Stimulated activated effector memory CD8-positive, alpha-beta T cell treated with anti-CD3 and anti-CD28 coated beads, Interleukin-12 subunit alpha, Interleukin-12 subunit beta, amount 100 ng/mL, for 72 hours (primary cell): ENCODE measurements around the gene DNAAF1.
"Not testable (repeated sequence)": the region's sequence is repeated elsewhere in the genome, so short reads cannot be mapped to it uniquely, and the experiment has no call there.

Source experiments
- ATAC-seq: fragments of 150-1000 bp; cut with Tn5 transposase; 2 replicates; pipeline ENCODE4 v1.10.0; 2021
- DNase-seq, 2 donors: peaks; one replicate each; pipeline ENCODE4 v3.0.0; 2021 to 2022; ENCODE audit warnings: low spot score in 2 of 2
- H3K27ac Mint-ChIP-seq: one replicate; pipeline ENCODE4 v1.8.0; 2022; ENCODE audit warnings: mild to moderate bottlenecking, mixed read lengths
- H3K36me3 Mint-ChIP-seq: one replicate; pipeline ENCODE4 v1.8.0; 2022; ENCODE audit warnings: mild to moderate bottlenecking, mixed read lengths
- H3K4me1 Mint-ChIP-seq: one replicate; pipeline ENCODE4 v1.8.0; 2022; ENCODE audit warnings: mixed read lengths
- H3K4me3 Mint-ChIP-seq: one replicate; pipeline ENCODE4 v1.8.0; 2022; ENCODE audit warnings: mild to moderate bottlenecking, mixed read lengths
- H3K9me3 Mint-ChIP-seq: one replicate; pipeline ENCODE4 v1.8.0; 2022; ENCODE audit warnings: mixed read lengths

DNAAF1 gene

DNA sequence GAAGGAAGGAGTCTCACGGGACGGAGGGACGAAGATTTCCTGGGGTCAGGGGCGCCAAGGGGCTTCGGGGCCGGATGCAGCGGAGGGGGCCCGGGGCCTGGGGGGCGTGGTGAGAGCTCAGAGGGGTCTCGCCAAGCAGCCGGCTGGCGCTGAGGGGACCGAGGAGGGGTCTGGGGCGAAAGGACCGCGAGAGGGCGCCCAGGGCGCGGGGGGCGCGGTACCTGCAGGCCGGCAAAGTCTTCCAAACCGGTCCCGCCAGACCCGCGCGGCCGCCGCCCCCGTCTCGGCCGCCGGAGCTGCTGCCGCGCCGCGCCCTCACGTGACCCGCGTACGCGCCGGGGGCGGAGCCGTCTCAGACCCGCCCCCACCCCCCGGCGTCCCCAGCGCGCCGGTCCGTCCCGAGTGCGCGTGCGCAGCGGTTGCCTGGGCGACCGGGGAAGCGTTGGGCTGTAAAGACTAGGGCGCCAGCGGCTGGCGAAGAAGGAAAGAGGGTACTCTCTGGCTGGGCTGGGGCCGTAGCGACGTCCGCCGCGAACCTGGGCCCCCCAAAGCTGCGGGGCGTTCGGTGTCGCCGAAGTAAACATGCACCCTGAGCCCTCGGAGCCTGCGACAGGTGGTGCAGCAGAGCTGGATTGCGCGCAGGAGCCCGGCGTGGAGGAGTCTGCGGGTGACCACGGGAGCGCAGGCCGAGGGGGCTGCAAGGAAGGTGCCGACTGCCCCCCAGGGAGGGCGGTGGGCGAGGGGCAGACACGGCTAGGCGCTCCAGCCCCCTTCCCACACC lies at the start of gene DNAAF1, which contains the start of gene HSDL1:
Gene DNAAF1, plus strand, starts transcription at position 450 of the 781 bp plus-strand sequence. Its CDS starts 133 bp downstream, at position 583.
Gene HSDL1, minus strand, starts transcription at position 319 of the 781 bp plus-strand sequence. CDS start 13,856 bp downstream, outside the sequence.
- Mint-ChIP-seq H3K36me3 (peaks cover 7% of the 10 kb centered on the region), H3K4me1 (peaks cover 21% of the 10 kb centered on the region), H3K27ac (peak within 1 kb of the TSS; percentile 88), H3K4me3 (peak within 1 kb of the TSS; percentile 94), H3K9me3 (no peaks in the 10 kb centered on the region)
- DNase-seq = peak; percentile 97 to 98
- peak; percentile 90 for ATAC-seq

- ATAC-seq = no peak
- Mint-ChIP-seq H3K36me3 (peaks cover 98% of the 10 kb centered on the region), H3K4me1 (peaks cover 7% of the 10 kb centered on the region), H3K4me3 (no peak overlapping the region), H3K27ac (no peak overlapping the region), H3K9me3 (no peaks in the 10 kb centered on the region)
- no peak for DNase-seq
Measured at GRCh38 chr16:84095466-84095865, 49.6 kb upstream of the DNAAF1 start.

DNA sequence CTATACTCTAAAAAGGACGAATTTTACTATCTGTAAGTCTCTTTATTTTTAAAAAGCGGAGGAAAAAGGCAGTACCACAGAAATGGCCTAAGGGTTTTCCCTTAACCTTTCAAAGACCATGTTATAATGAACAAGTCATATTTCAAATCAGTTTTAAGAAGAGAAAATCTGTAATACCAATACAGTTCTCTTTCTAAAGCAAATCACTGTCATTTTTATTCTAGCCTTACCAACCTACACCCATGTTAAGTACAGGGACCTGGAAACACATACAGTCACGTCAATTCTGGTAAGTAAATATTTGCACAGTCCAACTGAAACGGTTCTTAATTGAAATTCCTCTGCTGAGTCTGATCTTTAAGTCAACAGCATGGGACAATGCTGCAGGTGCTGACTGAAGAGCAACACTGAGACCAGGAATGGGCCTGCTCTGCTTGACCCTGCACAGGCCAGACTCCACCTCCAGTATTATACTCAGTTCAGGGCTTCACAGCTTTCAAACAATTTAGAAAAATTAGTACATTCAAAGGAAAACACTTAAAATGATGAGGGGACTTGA lies 48.6 kb upstream of the DNAAF1 start:
- Mint-ChIP-seq H3K27ac (no peak overlapping the region), H3K4me3 (no peak overlapping the region), H3K4me1 (peaks cover 7% of the 10 kb centered on the region), H3K9me3 (no peaks in the 10 kb centered on the region), H3K36me3 (peaks cover 98% of the 10 kb centered on the region)
- ATAC-seq = no peak
- DNase-seq = no peak

- no peak for DNase-seq
- Mint-ChIP-seq H3K4me1 (peaks cover 16% of the 10 kb centered on the region), H3K4me3 (no peak overlapping the region), H3K27ac (peak overlapping the region; percentile 43), H3K36me3 (peaks cover 80% of the 10 kb centered on the region), H3K9me3 (no peaks in the 10 kb centered on the region)
- ATAC-seq = no peak
Measured at GRCh38 chr16:84098939-84099338, 46.2 kb upstream of the DNAAF1 start.

DNA sequence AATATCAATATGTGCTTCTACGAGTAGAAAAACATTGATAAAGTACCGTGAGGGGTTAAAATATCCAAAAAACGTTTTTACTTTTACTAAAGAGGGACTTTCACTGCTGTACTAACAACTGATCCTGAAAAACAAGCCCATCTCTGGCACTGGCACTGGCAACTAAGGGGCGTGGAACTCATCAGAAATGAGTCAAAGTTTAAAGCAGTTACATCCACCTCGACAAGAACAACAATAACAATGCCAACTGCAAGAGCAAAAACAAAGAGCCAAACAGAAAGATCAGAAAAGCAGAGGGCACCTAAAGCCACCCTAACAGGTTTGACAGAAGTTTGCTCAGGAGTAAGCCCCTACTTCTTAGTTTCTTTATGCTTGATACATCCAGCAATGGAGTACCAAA lies 41.4 kb upstream of the DNAAF1 start:
- ATAC-seq = no peak
- Mint-ChIP-seq H3K36me3 (peaks cover 36% of the 10 kb centered on the region), H3K4me3 (no peak overlapping the region), H3K27ac (no peak overlapping the region), H3K4me1 (peaks cover 47% of the 10 kb centered on the region), H3K9me3 (no peaks in the 10 kb centered on the region)
- DNase-seq = no peak

- no peak for ATAC-seq
- Mint-ChIP-seq H3K4me3 (no peak overlapping the region), H3K4me1 (peaks cover 51% of the 10 kb centered on the region), H3K36me3 (peaks cover 36% of the 10 kb centered on the region), H3K27ac (no peak overlapping the region), H3K9me3 (no peaks in the 10 kb centered on the region)
- DNase-seq = no peak
Measured at GRCh38 chr16:84104231-84104630, 40.9 kb upstream of the DNAAF1 start.

DNA sequence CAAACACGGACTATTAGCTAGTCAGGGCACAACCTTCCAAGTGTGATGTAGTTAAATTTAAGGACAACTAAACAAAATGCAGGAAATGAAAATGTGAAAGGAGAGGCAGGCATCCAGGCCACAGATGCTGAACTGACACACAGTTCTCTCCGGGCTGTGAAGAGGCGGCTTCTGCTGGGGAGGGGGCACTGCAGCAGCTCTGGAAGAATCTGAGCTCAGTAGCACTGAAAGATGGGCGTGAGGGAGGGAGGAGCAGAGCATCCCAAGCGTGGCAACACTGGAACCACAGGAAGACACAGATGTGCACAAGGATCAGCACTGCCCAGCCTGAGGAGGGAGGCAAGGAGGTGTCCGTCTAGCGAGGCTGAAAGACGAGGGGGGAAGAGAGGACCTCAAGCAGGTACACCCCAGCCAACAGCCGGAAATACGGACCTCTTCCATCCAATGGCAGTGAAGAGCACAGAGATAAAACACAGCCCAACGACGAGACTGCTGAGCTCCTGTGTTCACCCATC lies 39.8 kb upstream of the DNAAF1 start:
- H3K9me3 Mint-ChIP-seq = no peaks in the 10 kb centered on the region
- peaks cover 47% of the 10 kb centered on the region for H3K4me1 Mint-ChIP-seq
- no peak for DNase-seq
- peak overlapping the region; percentile 85 for H3K27ac Mint-ChIP-seq
- peaks cover 34% of the 10 kb centered on the region for H3K36me3 Mint-ChIP-seq
- ATAC-seq = no peak
- H3K4me3 Mint-ChIP-seq = no peak overlapping the region

- peaks cover 55% of the 10 kb centered on the region for H3K4me1 Mint-ChIP-seq
Measured at GRCh38 chr16:84105948-84106740, 39.0 kb upstream of the DNAAF1 start.

GRCh38 chr16:84107921-84108320 lies 37.2 kb upstream of the DNAAF1 start:
- Mint-ChIP-seq H3K36me3 (peaks cover 24% of the 10 kb centered on the region), H3K27ac (peak overlapping the region; percentile 35), H3K4me3 (no peak overlapping the region), H3K9me3 (no peaks in the 10 kb centered on the region), H3K4me1 (peaks cover 52% of the 10 kb centered on the region)
- ATAC-seq = no peak
- DNase-seq = no peak

More at GRCh38 chr16:84105948-84106740, 39.0 kb upstream of the DNAAF1 start:
- H3K9me3 Mint-ChIP-seq = no peaks in the 10 kb centered on the region
- peaks cover 26% of the 10 kb centered on the region for H3K36me3 Mint-ChIP-seq
- no peak overlapping the region for H3K4me3 Mint-ChIP-seq
- DNase-seq = no peak
- peak overlapping the region; percentile 85 for H3K27ac Mint-ChIP-seq
- no peak for ATAC-seq

DNA sequence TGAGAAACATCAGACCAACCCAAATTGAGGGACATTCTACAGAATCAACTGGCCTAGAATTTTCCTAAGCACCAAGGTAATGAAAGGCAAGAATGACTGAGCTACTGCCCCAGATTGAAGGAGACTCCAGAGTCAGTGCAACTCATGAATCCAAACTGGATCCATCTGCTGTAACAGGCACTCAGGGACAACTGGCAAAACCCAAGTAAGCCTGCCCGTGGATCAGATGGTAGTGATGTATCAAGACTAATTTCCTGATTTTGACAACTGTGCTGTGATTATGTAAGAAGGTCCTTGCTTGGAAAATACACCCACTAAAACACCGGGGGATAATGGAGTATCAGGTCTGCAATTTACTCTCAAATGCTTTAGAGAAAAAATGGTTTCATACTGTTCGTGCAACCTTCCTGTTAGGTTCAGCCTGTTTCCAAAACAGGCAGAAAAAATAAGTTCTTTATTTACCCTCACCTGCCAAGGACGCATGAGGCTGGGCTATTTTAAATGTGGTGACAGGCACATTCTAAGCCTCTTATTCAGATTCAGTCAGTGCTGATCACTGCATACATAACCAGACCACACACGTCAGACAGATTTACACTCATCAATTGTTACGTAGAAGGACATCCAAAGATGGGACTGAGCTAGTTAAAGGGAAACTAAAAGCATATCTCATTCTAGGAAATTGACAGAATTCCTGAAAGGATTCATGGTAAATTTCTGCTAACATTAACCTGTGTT lies 35.3 kb upstream of the DNAAF1 start:
- peaks cover 53% of the 10 kb centered on the region for H3K4me1 Mint-ChIP-seq
- ATAC-seq = no peak
- peaks cover 24% of the 10 kb centered on the region for H3K36me3 Mint-ChIP-seq
- H3K4me3 Mint-ChIP-seq = no peak overlapping the region
- H3K27ac Mint-ChIP-seq = peak overlapping the region; percentile 43
- no peak for DNase-seq
- no peaks in the 10 kb centered on the region for H3K9me3 Mint-ChIP-seq

DNA sequence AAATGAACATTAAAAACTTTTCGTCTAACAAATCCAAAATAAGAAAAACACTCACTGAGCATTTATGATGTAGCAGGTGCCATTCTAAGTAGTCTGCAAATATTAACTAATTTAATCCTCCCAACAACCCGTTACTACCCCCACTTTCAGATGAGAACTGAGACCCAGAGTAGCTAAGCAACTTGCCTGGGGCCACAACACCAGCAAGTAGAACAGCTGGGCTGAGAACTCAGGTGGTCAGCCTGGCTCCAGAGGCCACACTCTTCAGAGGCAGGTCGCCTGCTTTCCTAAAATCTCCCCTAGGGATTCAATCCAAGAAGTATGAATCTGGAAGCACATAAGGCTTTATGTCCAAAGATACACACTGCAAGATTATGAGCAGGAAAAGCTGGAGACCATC lies 34.6 kb upstream of the DNAAF1 start:
- H3K4me1 Mint-ChIP-seq = peaks cover 53% of the 10 kb centered on the region

DNA sequence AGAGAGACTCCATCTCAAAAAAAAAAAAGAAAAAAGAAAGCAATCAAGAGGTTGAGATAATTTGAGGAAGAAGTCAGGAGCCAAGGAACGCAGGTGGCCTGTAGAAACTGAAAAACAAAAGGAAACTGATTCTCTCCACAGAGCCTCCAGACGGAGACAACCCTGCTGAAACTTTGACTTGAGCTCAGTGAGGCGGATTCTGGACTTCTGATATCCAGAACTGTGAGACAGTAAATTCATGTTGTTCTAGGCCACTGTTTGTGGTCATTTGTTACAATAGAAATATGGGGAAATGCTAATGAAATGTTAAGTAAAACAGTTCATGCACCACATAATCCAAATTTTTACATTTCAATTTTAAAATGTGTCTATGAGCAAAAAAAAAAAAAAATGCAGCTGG lies 33.6 kb upstream of the DNAAF1 start:
- Mint-ChIP-seq H3K36me3 (peaks cover 35% of the 10 kb centered on the region), H3K9me3 (no peaks in the 10 kb centered on the region), H3K4me3 (no peak overlapping the region), H3K27ac (peak overlapping the region; percentile 63), H3K4me1 (peaks cover 45% of the 10 kb centered on the region)
- DNase-seq (no peak), ATAC-seq (no peak)

More for the DNA sequence above, 34.6 kb upstream of the DNAAF1 start:
- DNase-seq (no peak), ATAC-seq (no peak)
- Mint-ChIP-seq H3K9me3 (no peaks in the 10 kb centered on the region), H3K36me3 (peaks cover 29% of the 10 kb centered on the region), H3K4me3 (no peak overlapping the region), H3K27ac (peak overlapping the region; percentile 63)

DNA sequence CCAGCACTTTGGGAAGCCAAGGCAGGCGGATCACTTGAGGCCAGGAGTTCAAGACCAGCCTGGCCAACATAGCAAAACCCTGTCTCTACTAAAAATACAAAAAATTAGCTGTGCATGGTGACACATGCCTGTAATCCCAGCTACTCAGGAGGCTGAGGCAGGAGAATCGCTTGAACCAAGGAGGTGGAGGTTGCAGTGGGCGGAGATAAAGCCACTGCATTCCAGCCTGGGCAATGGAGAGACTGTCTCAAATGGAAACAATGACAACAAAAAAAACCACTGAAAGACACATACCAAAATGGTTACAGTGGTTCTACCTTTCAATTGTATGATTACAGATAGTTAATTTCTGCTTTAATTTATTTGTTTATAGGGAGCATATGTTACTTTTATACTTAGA lies 33.2 kb upstream of the DNAAF1 start:
- peaks cover 41% of the 10 kb centered on the region for H3K4me1 Mint-ChIP-seq
- not testable (repeated sequence) for H3K4me3 Mint-ChIP-seq, H3K9me3 Mint-ChIP-seq, H3K27ac Mint-ChIP-seq, DNase-seq, ATAC-seq
- peaks cover 35% of the 10 kb centered on the region for H3K36me3 Mint-ChIP-seq

- peaks cover 26% of the 10 kb centered on the region for H3K36me3 Mint-ChIP-seq
- peak overlapping the region; percentile 92 for H3K27ac Mint-ChIP-seq
- peaks cover 17% of the 10 kb centered on the region for H3K4me1 Mint-ChIP-seq
- DNase-seq (no peak), ATAC-seq (peak; percentile 66)
- H3K9me3 Mint-ChIP-seq = no peaks in the 10 kb centered on the region
- H3K4me3 Mint-ChIP-seq = peak overlapping the region; percentile 81
Measured at GRCh38 chr16:84115919-84116719, 29.0 kb upstream of the DNAAF1 start.
